Measurements from ENCODE around the gene NES.

DNA sequence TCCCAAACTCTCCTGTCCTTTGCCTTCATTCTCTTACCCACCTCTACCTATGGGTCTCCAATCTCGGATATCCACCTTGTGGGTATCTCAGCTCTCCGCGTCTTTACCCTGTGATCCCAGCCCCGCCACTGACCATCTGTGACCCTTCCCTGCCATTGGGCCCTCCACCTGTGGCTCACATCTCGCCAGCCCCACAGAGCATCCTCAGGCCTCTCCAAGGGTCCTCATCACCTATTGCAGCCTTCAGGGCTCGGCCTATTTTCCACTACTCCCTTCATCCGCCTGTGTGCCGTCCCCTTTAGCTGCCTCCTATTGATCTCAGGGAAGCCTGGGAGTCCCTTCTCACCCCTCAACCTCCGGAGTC is 24.2 kb downstream of the NES start:
- TF ChIP-seq POLR2A (IDR thresholded peaks at IDR 0.05) (no peak), POLR2AphosphoS5 (IDR thresholded peaks at IDR 0.05) (no peak), EP300 (IDR thresholded peaks at IDR 0.05) (no peak)
- TF ChIP-seq, protein P1, sequence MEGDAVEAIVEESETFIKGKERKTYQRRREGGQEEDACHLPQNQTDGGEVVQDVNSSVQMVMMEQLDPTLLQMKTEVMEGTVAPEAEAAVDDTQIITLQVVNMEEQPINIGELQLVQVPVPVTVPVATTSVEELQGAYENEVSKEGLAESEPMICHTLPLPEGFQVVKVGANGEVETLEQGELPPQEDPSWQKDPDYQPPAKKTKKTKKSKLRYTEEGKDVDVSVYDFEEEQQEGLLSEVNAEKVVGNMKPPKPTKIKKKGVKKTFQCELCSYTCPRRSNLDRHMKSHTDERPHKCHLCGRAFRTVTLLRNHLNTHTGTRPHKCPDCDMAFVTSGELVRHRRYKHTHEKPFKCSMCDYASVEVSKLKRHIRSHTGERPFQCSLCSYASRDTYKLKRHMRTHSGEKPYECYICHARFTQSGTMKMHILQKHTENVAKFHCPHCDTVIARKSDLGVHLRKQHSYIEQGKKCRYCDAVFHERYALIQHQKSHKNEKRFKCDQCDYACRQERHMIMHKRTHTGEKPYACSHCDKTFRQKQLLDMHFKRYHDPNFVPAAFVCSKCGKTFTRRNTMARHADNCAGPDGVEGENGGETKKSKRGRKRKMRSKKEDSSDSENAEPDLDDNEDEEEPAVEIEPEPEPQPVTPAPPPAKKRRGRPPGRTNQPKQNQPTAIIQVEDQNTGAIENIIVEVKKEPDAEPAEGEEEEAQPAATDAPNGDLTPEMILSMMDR (IDR thresholded peaks at IDR 0.05), result no peak
